ENCODE data around the gene SEBOX. TPM values are rescaled to one million over a fixed set of nuclear protein-coding genes. Genes with fewer than 3 reads are reported as not detected.

SEBOX gene
- total and polyA plus RNA-seq, 3 donors from 2014 or later = not detected

GRCh38 chr17:28363776-28364650 is 986 bp downstream of the SEBOX start:
- WGBS, 2 donors = 81 to 94% methylated on average over 7 to 8 of the region's 8 CpGs
- no peaks in the 10 kb centered on the region for H3K9me3 ChIP-seq
- no peaks in the 10 kb centered on the region for H3K27me3 ChIP-seq
- intact Hi-C loops (cut with DNase I; ENCODE audit: low total_unique reads) = no loop called here
- TF ChIP-seq CTCF (IDR thresholded peaks at IDR 0.05) (no peak), POLR2A (IDR thresholded peaks at IDR 0.05) (no peak)
- H3K4me1 ChIP-seq = no peaks in the 10 kb centered on the region
- no peaks in the 10 kb centered on the region for H3K36me3 ChIP-seq (ENCODE audit: low read depth, missing control alignments)
- no peak overlapping the region for H3K27ac ChIP-seq
- no peak overlapping the region for H3K4me3 ChIP-seq
- no peak for DNase-seq

GRCh38 chr17:28363186-28363585 is 1.8 kb downstream of the SEBOX start:
- TF ChIP-seq POLR2A (IDR thresholded peaks at IDR 0.05) = no peak
- no peak for TF ChIP-seq CTCF (IDR thresholded peaks at IDR 0.05)
- no peak overlapping the region for H3K27ac ChIP-seq
- H3K36me3 ChIP-seq (ENCODE audit: low read depth, missing control alignments) = no peaks in the 10 kb centered on the region
- DNase-seq = no peak
- WGBS, 2 donors = 73 to 87% methylated on average over 5 of the region's 5 CpGs
- H3K9me3 ChIP-seq = no peaks in the 10 kb centered on the region
- no peaks in the 10 kb centered on the region for H3K27me3 ChIP-seq
- peaks cover 6% of the 10 kb centered on the region for H3K4me1 ChIP-seq
- no peak overlapping the region for H3K4me3 ChIP-seq
- intact Hi-C loops (cut with DNase I; ENCODE audit: low total_unique reads) = no loop called here

GRCh38 chr17:28357901-28358197 is 7.2 kb downstream of the SEBOX start:
- Histone ChIP-seq H3K27me3 (no peaks in the 10 kb centered on the region), H3K27ac (peak overlapping the region; percentile 81 to 86), H3K9me3 (no peaks in the 10 kb centered on the region), H3K4me3 (peak overlapping the region; percentile 100), H3K36me3 (ENCODE audit: low read depth, missing control alignments) (no peaks in the 10 kb centered on the region), H3K4me1 (peaks cover 14% of the 10 kb centered on the region)
- TF ChIP-seq CTCF (IDR thresholded peaks at IDR 0.05) = no peak
- TF ChIP-seq POLR2A (IDR thresholded peaks at IDR 0.05) = no peak
- no peak for DNase-seq
- WGBS, 2 donors = 2 to 4% methylated on average over 4 of the region's 4 CpGs
- intact Hi-C loops (cut with DNase I; ENCODE audit: low total_unique reads) = no loop called here

GRCh38 chr17:28357061-28357900 is 7.7 kb downstream of the SEBOX start, which contains the start of gene POLDIP2:
POLDIP2 (minus strand) TSS chr17:28357527; CDS start chr17:28357448, 79 bp downstream.
- peak within 1 kb of the TSS; percentile 81 to 86 for H3K27ac ChIP-seq
- intact Hi-C loops (cut with DNase I; ENCODE audit: low total_unique reads) = no loop called here
- no peaks in the 10 kb centered on the region for H3K36me3 ChIP-seq (ENCODE audit: low read depth, missing control alignments)
- TF ChIP-seq CTCF (IDR thresholded peaks at IDR 0.05) (no peak), POLR2A (IDR thresholded peaks at IDR 0.05) (peak; percentile 8)
- H3K9me3 ChIP-seq = no peaks in the 10 kb centered on the region
- H3K4me1 ChIP-seq = peaks cover 14% of the 10 kb centered on the region
- 0% methylated on average over 15 to 56 of the region's 80 CpGs for WGBS, 2 donors
- H3K4me3 ChIP-seq = peak within 1 kb of the TSS; percentile 100
- DNase-seq = peak; percentile 94
- H3K27me3 ChIP-seq = no peaks in the 10 kb centered on the region

Data from testis (tissue), 3 donors.